ENCODE data around the gene FAM53B. TPM values are rescaled to one million over a fixed set of nuclear protein-coding genes. Genes with fewer than 3 reads are reported as not detected.

FAM53B gene
- total RNA-seq, 1 donor from 2014 or later = 17.5 TPM

GRCh38 chr10:124697837-124698544 is 46.2 kb downstream of the FAM53B start:
- DNase-seq (ENCODE audit: low read depth, low spot score) = no peak

GRCh38 chr10:124697443-124697836 is 46.7 kb downstream of the FAM53B start:
- no peak for DNase-seq (ENCODE audit: low read depth, low spot score)

GRCh38 chr10:124696446-124697392 is 47.5 kb downstream of the FAM53B start:
- DNase-seq (ENCODE audit: low read depth, low spot score) = no peak

- no peak for DNase-seq (ENCODE audit: low read depth, low spot score)
Observed at GRCh38 chr10:124695259-124695658, 48.9 kb downstream of the FAM53B start.

GRCh38 chr10:124694481-124695220 is 49.5 kb downstream of the FAM53B start:
- DNase-seq (ENCODE audit: low read depth, low spot score) = no peak

- DNase-seq (ENCODE audit: low read depth, low spot score) = no peak
Observed at GRCh38 chr10:124693801-124694416, 50.3 kb downstream of the FAM53B start.

- DNase-seq (ENCODE audit: low read depth, low spot score) = no peak
Observed at GRCh38 chr10:124693396-124693795, 50.8 kb downstream of the FAM53B start.

GRCh38 chr10:124692100-124692446 is 52.1 kb downstream of the FAM53B start:
- no peak for DNase-seq (ENCODE audit: low read depth, low spot score)

GRCh38 chr10:124691421-124692099 is 52.6 kb downstream of the FAM53B start:
- no peak for DNase-seq (ENCODE audit: low read depth, low spot score)

- no peak for DNase-seq (ENCODE audit: low read depth, low spot score)
Observed at GRCh38 chr10:124691002-124691401, 53.2 kb downstream of the FAM53B start.

GRCh38 chr10:124689911-124690498 is 54.2 kb downstream of the FAM53B start:
- no peak for DNase-seq (ENCODE audit: low read depth, low spot score)

GRCh38 chr10:124688889-124689670 is 55.1 kb downstream of the FAM53B start:
- DNase-seq (ENCODE audit: low read depth, low spot score) = no peak

GRCh38 chr10:124688386-124688785 is 55.8 kb downstream of the FAM53B start:
- DNase-seq (ENCODE audit: low read depth, low spot score) = no peak

- DNase-seq (ENCODE audit: low read depth, low spot score) = peak; percentile 45
Observed at GRCh38 chr10:124686707-124687376, 57.3 kb downstream of the FAM53B start.

- no peak for DNase-seq (ENCODE audit: low read depth, low spot score)
Observed at GRCh38 chr10:124685261-124685660, 58.9 kb downstream of the FAM53B start.

- DNase-seq (ENCODE audit: low read depth, low spot score) = no peak
Observed at GRCh38 chr10:124683814-124684213, 60.4 kb downstream of the FAM53B start.

- no peak for DNase-seq (ENCODE audit: low read depth, low spot score)
Observed at GRCh38 chr10:124681626-124682552, 62.3 kb downstream of the FAM53B start.

GRCh38 chr10:124681091-124681490 is 63.1 kb downstream of the FAM53B start:
- DNase-seq (ENCODE audit: low read depth, low spot score) = no peak
